T follicular helper cell (primary cell): Measurements from ENCODE around the gene GPR101.
A peak's percentile ranks its signal among the peaks of the same experiment; 100 is the strongest.

Experiments
- DNase-seq: peaks from one replicate; pipeline ENCODE4 v3.0.0-alpha.2; 2020; ENCODE audit warnings: low read depth
- total RNA-seq, 2 experiments: gene quantifications; one replicate each; lab custom pipeline; 2026; lab: John Stamatoyannopoulos, UW

GPR101 gene
- 0 to 0.04 reads per million in 2 experiments for total RNA-seq

GRCh38 chrX:137033774-137034507 is at the start of gene GPR101:
Gene GPR101, minus strand, starts transcription at chrX:137033995. Its CDS starts 2,321 bp downstream, at chrX:137031674.
- no peak for DNase-seq

- DNase-seq: no peak
These were observed 47.4 kb upstream of the GPR101 start for GRCh38 chrX:137081239-137081638.

GRCh38 chrX:137072396-137072795 is 38.6 kb upstream of the GPR101 start:
- no peak for DNase-seq

- DNase-seq: no peak
These were observed 37.8 kb upstream of the GPR101 start for GRCh38 chrX:137071596-137071995.

GRCh38 chrX:137067147-137067546 is 33.4 kb upstream of the GPR101 start:
- DNase-seq: no peak

GRCh38 chrX:137062915-137063617 is 29.3 kb upstream of the GPR101 start:
- no peak for DNase-seq

- no peak for DNase-seq
These were observed 24.7 kb upstream of the GPR101 start for GRCh38 chrX:137058339-137059127.

- no peak for DNase-seq
These were observed 18.9 kb upstream of the GPR101 start for GRCh38 chrX:137052643-137053235.

GRCh38 chrX:137051978-137052642 is 18.3 kb upstream of the GPR101 start:
- DNase-seq: peak; percentile 61

- no peak for DNase-seq
These were observed 11.1 kb upstream of the GPR101 start for GRCh38 chrX:137044893-137045292.

GRCh38 chrX:137043736-137044135 is 9.9 kb upstream of the GPR101 start:
- no peak for DNase-seq

- no peak for DNase-seq
These were observed 7.5 kb upstream of the GPR101 start for GRCh38 chrX:137041329-137041728.

- no peak for DNase-seq
These were observed 6.5 kb upstream of the GPR101 start for GRCh38 chrX:137040113-137040794.

GRCh38 chrX:137034508-137034872 is 695 bp upstream of the GPR101 start:
- DNase-seq: no peak

- no peak for DNase-seq
These were observed 688 bp downstream of the GPR101 start for GRCh38 chrX:137032841-137033773.

GRCh38 chrX:137032341-137032694 is 1.5 kb downstream of the GPR101 start:
- no peak for DNase-seq

- DNase-seq: no peak
These were observed 2.1 kb downstream of the GPR101 start for GRCh38 chrX:137031517-137032340.

- no peak for DNase-seq
These were observed 2.8 kb downstream of the GPR101 start for GRCh38 chrX:137031039-137031438.

GRCh38 chrX:137028699-137029098 is 5.1 kb downstream of the GPR101 start:
- no peak for DNase-seq
